ENCODE measurements around the gene CTTNBP2NL.
A peak's percentile ranks its signal among the peaks of the same experiment; 100 is the strongest.

The CTTNBP2NL gene, protein sequence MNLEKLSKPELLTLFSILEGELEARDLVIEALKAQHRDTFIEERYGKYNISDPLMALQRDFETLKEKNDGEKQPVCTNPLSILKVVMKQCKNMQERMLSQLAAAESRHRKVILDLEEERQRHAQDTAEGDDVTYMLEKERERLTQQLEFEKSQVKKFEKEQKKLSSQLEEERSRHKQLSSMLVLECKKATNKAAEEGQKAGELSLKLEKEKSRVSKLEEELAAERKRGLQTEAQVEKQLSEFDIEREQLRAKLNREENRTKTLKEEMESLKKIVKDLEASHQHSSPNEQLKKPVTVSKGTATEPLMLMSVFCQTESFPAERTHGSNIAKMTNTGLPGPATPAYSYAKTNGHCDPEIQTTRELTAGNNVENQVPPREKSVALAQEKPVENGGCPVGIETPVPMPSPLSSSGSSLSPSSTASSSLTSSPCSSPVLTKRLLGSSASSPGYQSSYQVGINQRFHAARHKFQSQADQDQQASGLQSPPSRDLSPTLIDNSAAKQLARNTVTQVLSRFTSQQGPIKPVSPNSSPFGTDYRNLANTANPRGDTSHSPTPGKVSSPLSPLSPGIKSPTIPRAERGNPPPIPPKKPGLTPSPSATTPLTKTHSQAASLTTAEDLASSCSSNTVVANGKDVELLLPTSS

DNA sequence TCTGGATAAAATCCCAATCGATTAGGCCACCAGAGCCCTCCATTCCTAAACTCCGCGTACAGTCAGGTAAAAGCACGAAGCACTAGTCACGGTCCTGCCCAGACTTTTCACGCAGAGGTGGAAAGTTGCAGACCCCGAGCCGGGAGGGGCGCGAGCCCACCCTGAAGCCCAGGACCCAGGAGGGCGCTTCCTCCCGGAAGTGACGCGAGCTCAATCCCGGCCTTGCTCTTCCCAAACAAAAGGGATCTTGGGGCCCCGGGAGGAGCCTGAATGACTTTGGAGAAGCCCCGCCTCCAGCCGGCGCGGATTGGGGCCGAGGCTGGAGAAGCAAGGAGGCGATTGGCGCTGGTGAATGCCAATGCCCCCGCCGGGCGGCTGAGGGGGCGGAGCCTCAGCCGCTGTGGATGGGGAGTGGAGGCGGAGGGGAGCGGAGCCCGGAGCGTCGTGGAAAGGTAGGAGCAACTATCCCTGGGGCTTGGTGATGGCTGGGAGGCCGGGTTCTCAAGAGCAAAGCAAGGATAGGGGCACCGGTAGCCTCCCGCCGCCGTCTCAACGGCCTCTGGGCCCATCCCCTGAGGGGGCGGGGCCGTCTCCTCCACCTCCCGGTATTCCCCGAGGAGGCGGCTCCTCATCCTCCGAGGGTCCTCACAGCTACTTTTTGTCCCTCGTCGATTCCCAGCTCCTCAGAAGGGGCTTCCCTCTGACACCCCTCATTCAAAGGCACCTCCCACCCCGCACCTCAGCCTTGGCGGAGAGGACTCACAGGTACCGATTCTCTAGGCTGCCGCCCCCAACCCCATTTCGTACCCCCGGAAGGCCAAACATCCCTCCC is at the start of gene CTTNBP2NL:
TSS of gene CTTNBP2NL (plus strand) at position 394 of the 832 bp plus-strand sequence. CDS start 19,952 bp downstream, outside the sequence.
- DNase-seq = peak; percentile 71

DNA sequence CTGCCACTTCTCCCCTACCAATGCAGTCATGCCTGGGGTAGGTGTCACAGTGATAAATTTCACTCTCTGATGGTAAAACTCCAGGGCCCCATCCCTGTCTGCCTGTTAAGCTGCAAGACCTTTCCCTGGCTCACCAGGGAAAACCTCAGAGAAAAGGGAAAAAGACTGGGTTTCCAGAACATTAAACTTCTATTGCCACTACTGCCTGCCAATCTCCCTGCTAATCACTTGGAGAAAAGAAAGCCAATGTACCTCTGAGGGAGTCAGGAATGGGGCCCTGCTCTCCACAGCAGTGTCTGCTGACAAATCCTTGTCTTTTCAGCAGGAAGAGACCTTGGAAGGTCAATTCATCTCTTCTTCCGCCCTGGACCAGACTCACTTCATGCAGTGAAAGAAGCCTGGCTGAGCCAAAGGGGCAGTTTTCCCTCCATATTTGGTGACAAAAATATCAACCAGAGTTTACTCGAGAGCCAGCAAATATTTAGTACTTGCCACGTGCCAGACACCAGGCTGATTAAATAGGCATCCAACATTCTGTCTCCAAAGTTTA is 49.1 kb upstream of the CTTNBP2NL start:
- no peak for DNase-seq

DNA sequence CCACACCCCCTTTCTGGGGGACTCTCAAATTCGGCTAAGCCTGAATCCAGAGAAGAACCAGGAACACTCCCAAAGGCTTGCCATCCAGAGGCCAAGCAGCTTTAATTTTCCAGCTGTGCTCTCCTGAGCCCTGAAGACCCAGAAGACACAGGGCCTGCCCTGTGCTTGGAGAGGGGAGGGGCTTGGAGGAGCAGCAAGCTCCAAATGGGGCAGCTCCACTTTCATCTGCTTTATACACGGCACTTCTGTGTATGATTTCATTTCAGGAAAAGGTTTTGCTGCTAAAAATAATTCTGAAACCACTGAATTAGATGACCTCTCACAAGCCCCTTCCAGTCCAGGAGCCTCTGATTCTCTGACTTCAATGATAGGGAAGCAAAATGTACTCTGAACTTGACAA is 39.2 kb upstream of the CTTNBP2NL start:
- no peak for DNase-seq

DNA sequence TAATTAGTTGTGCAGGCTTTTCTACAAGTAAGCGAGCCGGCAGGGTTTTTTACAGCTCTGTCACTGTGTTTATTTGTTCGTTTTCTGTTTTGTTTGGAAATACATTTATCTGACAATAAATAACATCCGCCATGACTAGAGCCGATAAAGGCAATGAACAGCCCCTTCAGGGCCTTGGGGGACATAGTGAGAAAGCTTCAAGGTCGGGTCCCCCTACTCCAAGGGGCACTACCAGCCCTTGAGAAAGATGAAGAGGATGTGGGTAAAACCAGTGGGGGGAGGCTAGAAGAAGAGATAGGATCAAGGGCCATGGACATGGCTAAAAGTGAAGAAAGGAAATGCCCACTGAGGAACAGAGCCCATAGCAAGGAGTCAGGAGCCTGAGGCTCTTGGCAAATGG is 38.5 kb upstream of the CTTNBP2NL start:
- DNase-seq = no peak

DNA sequence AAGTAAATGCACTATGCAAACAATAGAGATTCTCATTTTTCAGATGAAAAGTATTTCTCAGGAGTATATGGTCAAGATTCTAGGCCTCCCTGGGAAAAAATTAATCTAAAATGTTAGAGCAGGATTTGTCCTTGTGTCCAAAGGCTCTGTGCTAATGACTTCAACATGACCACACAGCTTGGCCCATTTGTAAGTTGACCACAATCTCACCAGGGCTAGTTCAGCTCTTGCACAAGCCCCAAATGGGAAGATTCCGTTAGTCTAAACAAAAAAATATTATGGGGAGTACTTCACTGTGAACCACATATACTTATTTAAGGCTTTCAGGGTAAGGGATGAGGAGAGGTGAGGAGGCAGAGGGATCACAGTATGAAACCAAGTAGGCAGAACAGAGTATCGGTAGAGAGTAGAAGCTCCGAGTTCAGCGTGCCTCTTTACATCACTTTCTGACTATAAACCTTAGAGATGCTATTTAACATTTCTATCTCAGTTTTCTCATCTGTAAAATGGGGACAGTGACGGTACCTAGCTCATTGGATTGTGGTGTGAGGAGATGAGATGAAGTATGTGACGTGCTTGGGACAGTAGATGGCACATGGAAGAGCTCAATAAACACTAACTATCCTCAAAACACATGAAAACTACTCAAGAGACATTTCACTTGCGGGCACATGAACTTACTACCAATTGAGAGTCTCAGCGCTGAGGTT is 37.8 kb upstream of the CTTNBP2NL start:
- DNase-seq = no peak

DNA sequence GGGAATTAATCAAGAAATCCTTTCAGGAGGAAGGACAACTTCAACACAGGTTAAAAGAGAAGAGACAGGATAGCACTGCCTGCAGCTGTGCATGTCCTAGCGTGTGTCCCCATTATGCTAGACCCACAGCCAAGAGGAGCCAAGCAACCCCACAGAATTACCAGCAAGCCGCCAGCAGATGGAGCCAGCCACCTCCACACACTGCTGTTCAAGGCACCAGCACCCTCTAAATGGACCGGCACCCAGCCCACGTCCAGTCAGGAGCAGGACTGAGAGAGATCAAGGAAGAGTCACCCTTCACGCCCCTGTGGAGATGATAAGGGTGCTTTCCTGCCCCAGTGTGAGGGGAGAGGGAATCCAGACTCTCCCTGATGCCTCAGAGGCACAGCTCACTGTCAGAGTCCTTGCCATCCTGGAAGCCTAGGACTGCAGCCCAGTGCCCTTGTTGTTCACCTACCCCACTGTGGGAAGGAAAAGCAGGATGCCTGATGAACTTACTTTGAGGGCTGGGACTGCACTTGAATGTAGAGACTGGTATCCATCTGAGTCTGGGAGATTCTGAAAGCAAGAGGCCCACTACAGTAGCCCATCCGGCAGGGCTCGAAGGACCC is 37.1 kb upstream of the CTTNBP2NL start:
- no peak for DNase-seq

DNA sequence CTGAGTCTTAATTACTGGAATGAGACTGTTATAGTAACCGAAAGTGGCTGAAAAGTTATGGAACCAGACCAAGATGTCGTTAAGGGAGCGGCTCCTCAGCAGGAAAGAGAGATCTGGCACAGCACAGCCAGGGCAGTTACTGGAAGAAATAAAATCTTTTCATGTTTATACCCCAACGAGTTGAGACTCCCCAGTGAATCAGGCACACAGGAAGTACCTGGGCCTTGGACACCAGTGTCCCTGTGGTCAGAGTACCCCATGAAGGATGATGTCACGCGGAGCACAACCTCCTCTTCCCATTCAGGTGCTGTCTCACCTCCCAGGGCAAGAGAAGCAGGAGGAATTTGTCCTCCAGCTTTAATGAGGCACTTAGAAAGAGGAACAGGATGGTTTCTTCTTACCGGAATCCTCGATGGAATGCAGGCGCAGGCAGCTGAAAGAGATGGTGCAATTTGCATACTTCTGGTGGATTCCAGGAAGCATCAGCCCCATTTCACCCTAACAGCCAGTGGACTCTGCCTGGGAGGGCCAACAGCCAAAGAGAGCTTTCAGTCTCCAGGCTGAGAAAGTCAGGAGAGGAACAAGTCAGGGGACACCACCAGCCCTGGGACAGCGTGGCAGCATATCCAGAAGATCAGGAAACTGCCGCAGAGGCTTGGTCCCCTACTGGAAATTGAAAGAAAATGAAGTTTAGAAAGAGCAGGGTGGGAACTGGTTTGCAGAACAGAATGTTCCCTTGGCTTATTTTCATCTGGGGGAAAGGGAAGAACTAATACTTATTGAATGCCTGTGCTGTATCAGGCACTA is 35.9 kb upstream of the CTTNBP2NL start:
- no peak for DNase-seq

DNA sequence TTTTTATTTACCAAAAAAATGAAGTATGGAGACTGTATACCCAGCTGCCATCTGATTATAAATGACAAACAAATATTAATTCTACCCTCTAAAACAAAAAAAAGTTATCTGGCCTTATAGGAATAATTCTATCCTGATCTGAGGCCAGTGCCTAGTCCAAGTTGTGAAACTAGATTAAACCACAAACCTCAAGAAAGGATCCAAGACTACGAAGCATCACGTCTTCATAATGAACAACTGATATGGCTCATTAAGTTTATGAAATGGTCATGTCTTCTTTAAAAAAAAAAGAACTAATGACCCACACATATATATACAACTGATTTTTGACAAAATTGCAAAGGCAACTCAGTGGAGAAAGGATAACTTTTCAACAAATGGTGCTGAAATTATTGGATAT is 32.4 kb upstream of the CTTNBP2NL start:
- no peak for DNase-seq

DNA sequence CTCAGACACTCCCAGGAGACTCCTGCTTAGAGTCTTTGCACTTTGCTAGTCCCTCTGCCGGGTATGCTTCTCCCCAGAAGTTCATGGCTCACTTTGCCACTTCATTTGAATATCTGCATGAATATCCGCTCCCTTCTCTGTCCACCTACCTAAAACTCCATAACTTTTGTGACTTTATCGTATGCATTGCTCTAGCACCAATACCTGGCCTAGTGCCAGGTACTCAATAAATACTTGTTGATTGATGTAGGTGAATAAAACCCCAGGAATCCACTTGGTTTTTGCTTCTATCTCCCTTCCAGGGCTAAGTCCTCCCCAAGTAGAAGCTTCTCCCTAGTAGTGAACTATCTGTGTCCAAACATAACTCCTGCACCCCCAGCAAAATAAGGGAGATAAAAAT is 27.8 kb upstream of the CTTNBP2NL start:
- DNase-seq = no peak

DNA sequence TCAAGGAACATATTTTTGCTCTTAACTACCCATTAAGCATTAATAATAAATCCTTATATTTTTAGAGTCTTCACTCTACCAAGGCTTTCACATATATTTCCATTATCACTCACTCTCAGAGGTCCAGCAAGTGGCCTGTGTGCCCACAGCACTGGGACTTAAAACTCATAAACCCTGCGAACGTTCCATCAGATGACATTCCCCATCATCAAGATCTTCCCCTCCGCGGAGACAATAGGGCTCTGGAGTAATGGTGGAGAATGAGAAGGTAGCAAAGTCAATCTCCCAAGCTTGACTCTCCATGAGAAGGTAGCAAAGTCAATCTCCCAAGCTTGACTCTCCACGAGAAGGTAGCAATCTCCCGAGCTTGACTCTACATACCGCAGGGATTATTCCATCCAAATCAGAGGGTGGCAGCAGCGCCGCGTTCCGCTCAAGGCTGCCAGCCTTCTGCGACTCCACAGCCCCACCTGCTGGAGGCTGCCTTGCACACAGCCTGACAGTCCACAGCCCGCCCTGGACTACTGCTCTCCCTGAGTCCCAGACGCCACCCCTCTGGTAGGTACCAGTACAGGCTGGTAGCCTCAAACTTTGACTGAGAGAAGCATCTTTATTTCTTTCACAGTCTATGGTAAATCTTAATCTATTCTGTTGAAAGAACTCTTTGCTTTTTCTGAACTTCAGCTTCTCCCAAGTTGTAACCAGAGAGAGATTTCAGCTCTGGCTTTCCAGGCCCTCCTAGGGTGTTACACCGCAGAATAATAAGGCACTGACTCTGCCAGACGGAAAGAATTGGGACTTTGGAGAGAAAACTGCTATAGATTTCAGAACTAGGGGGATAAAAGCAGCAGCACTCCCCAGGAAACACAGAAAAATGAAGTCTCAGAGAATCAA is 26.4 kb upstream of the CTTNBP2NL start:
- peak; percentile 29 for DNase-seq

DNA sequence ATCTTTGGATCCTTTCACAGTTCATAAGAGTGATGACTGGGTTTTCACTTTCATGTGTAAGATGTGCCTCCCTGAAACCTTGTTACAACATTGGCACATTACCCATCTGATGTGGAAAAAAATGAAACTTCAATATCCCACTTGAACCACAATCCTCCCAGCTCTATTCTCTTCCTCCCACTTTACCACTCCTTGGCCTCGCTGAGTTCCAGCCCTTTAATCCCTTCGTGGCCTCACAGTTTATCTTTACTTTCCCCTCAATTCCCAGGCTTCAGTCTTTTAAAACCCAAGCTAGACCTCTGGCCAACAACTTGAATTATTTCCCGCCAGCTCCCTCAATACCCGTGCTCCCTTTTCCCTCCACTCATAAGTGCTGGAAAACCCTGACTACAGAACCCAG is 25.0 kb upstream of the CTTNBP2NL start:
- DNase-seq = no peak

DNA sequence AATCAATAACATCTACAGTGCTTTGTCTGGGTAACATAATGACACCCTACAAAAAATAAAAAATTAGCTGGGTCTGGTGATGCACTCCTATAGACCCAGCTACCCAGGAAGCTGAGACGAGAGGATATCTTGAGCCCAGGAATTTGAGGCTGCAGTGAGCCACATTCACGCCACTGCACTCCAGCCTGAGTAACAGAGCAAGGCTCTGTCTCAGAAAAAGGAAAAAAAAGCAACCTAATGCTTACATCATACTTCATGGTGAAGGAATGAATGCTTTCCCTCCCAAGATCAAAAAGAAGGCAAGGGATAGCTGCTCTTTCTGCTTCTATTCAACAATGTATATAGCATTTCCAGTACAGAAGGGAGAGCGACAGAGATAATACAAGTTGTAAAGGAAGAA is 24.2 kb upstream of the CTTNBP2NL start:
- DNase-seq = no peak

DNA sequence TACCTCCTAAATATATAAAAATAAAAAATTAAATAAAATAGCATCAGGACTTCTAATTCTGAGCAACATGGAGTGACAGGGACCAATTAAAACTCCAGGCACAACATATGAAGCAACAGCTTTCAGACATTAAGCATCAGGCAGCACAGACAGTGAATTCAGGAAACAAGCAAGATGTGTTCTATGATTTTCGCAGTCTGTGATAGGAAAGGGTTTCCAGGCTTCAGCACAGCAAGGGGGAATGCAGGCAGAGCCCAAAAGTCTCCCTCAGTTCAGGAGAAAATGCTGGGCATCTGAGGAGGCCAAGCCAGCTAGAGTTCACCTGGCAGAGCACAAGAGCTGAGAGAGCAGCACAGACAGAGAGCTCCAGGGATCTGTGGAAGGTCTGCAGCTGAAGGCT is 22.2 kb upstream of the CTTNBP2NL start:
- DNase-seq = no peak

DNA sequence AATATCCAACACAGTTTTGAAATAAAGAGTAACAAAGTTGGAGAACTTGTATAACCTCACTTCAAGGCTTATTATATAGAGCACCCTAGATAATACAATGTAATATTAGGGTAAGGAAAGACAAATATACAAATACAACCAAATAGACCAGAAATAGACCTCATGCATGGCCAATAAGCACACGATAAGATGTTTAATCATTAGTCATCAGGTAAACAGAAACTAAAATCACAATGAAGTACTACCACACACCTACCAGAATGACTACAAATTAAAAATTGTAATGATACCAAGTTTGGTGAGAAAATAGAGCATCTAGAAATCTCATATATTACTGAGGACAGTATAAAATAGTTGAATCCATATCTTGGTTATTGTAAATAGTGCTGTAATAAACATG is 20.3 kb upstream of the CTTNBP2NL start:
- no peak for DNase-seq

DNA sequence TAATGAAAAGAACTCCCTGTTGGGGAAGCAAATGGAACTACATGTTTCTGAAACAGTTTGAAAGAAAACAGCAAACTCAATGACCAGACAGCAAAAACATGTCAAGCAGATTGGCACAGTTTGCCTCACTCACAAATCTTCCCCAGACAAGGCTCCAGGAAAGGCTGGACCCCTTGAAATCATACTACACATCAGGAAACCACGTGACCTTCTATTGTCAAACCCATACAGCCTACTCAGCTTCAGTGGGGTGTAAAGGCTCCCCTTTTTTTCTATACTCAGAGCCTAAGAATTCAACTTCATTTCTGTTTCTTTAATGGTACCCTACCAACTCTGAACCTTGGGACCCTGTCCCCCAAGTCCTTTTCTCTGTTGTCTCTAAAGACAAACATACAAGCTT is 15.7 kb upstream of the CTTNBP2NL start:
- no peak for DNase-seq

DNA sequence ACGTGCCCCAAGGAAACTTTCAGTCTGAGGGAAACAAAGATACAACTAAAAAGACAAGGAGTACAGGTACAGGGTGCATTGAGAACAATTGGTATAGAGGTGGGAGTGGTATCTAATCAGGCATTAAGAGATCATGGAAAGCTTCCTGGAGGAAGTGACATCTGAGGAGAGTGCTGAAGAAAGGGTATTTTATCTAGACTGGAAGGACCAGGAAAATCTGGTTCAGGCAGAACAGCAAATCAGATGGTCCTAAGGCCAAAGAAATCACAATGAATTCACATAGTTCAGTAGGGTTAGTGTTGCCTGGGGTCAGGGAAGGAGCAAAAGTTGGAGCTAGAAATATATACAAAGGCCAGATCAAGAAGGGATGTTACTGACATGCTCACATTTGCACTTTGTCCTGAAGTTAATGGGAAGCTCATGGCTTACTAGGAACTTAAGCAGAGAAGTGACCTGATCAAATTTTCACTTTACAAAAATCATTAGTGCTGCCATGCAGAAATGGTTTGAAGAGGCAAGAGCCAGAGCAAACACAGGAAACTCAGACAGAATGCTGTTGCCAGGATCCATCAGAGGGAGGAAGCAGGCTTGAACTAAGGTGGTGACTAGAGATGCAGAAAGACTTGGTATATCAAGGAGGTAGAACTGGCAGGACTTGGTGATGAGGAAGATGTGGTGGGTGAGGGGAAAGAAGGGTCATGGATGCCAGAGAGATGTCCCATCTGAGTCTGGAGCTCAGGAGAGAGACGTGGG is 14.5 kb upstream of the CTTNBP2NL start:
- DNase-seq = no peak

DNA sequence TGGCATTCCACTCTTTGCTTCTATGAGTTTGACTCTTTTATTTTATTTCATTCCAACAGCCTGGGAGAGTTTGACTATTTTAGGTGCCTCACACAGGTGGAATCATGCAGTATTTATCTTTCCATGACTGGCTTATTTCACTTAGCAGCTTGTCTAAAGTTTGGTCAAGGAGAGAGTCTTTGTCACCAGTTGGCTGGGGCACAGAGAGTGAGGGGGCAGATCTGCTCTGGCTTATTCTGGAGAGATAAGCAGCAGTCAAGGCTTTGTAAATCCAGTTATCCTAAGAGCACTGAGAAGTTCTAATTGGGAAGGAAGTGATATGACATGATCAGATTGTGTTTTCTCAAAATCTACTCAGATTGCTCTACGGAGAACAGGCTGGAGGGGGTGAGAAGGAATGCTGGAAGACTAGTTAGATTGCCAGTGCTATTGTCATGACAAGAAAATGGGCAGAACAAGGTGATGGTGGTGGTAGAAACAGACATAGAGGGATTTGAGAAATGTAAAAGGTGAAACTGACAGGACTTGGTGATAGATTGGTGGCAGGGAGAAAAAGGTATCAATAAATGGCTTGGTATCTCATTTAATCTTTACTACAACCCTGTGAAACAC is 12.1 kb upstream of the CTTNBP2NL start:
- no peak for DNase-seq

DNA sequence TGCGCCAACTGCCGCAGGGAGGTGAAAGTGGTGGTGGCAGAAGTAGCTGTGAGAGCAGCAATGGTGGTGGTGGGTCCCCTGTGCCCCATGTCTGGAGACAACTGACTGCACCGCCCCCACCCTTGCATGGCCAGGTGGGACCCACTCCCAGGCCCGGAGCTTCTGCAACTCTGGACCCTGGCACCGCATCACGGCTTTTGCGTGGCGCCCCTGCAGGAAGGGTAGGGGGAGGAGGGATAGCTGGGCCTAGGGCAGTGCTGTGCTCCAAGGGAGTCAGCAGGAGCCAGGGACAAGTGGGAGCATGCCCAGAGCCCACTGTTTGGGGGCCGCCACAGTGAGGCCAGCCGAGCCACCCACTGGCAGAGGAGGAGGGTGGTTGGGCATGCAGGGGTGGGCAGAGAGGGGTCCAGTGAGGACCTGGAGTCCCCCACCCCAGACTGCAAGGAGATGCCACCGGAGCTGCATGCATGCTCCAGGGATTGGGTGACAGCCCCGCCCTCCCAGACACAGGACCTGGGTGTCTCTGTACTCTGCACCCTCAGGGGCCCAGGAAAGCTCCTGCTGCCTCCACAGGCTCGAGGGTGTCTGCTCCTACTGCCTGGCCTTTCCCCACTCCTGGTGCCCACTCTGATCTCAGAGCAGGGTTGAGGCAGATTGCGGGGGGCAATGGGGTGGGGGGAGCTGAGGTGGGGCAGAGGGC is 9.8 kb upstream of the CTTNBP2NL start:
- DNase-seq = no peak

All from 8988T (cell line).